ENCODE results near the gene ADRA1B.

GRCh38 chr5:159993194-159993593, 76.9 kb downstream of the ADRA1B start:
- TF ChIP-seq POLR2AphosphoS5 (IDR thresholded peaks at IDR 0.05): no peak
- TF ChIP-seq CTCF (IDR thresholded peaks at IDR 0.05): no peak
- no peak for TF ChIP-seq POLR2A (IDR thresholded peaks at IDR 0.05)
